HG03064 (cell line): ENCODE data around the gene SORCS2.

Experiments
- ATAC-seq: cut with Tn5 transposase; IDR thresholded peaks from one replicate; pipeline ENCODE4 v1.9.1; 2021; ENCODE audit warnings: low read depth; ENCODE audit not compliant: unreplicated experiment

Gene SORCS2

DNA sequence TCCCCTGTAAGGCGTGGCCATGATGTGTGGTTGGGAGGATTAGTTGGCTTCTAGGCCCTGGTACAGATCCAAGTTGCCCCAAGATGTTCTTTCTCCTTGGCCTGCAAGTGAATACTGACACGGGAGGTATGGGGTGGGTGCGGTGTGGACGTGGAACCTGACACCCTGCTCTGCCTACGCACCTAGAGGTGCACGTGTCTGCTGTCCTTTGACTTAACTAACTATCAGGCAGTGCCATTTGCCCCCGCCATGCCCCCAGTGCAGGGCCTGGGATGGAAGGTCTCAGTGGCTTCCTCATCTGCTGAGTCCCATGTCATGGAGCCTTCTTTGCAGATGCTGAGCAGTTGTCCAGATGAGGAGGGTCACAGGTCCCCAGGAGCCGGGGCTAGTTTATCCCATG, 151.6 kb downstream of the SORCS2 start:
- ATAC-seq, result no peak

DNA sequence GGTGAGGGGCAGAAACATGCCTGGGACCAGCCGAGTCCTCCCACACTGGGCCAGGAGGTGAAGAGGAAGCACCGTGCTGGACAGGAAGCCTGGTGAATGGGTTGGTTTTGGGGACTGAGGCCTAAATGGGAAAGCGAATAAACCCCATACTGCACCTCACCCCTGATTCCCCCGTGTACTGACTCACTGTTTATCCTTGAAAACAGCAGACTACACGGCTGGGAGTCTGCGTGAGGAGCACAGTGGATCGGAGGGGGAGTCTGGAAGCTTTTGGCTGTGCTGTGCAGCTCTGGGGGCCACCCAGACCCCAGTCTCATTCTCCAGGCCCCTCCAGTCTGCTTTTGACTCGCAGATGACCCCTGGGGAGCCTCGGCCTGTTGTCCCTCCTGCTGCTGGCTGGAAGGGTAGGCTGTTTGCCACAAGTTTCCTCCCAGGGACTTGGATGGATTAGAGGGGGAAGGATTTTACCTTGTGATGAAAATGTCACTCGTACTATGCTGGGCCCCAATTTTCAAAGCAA, 152.4 kb downstream of the SORCS2 start:
- ATAC-seq, result no peak

GRCh38 chr4:7347981-7348380, 155.6 kb downstream of the SORCS2 start:
- no peak for ATAC-seq

DNA sequence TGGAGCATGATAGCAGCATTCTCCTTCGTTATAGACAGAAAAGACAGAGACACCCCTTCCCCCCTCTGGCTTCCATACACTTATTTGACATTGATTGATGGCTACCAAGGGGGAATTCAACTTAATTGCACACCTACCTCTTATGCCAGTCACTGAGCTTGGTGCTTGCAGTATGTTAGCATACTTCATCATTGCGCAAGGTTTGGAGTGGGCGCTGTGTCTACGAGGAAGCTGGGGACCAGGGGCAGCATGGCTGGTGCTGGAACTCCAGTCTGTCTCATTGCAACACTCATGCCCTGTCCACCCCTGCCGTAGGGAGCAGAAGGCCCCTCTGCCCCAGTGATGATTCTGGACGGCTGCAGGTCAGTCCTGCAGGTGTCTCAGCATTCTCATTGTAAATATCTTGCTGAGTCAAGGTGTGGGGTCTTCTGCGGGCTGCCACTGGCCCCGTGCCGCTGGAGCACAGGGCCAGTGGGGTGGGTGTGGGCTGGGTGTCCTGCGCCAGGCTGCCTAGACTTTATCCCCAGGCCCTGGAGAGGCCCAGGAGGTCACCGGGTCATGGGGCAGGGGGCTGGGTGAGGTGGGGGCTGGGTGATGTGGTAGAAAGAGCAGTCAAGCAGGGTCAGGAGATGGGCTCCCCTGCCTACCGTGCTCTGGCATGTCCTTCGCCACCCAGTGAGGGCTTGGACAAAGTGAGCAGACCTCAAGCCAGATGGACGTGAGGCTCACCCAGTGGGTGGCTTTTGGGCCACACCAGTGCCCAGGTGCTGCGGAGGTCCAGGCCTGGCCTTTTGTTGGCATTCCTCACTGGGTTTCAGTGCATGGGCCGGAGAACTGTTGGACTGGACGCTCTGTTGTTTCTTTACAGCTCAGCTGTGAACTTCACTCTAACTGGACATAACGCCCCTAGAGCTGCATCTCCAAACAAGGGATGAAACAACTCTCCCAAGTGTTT, 156.9 kb downstream of the SORCS2 start:
- no peak for ATAC-seq

DNA sequence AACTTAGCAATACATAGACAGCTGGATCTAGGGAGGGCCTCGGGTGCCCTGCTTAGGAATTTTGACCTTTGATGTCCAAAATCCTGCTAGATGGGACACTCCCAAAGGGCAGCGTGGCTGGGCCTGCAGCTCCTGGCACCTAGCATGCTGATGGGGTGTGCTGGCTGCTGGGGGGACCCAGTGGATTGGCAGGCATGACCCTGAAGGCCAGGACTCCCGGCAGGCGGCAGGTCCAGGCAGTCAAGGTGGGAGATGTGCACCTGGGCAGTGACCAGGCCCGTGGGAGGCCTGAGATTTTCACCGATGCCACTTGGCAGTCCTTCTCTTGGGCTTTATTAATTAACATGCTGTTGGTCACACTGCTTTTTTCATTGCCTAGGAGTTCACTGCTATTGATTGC, 158.1 kb downstream of the SORCS2 start:
- ATAC-seq, result no peak

- no peak for ATAC-seq
Observed at GRCh38 chr4:7351014-7351413, 158.7 kb downstream of the SORCS2 start.

DNA sequence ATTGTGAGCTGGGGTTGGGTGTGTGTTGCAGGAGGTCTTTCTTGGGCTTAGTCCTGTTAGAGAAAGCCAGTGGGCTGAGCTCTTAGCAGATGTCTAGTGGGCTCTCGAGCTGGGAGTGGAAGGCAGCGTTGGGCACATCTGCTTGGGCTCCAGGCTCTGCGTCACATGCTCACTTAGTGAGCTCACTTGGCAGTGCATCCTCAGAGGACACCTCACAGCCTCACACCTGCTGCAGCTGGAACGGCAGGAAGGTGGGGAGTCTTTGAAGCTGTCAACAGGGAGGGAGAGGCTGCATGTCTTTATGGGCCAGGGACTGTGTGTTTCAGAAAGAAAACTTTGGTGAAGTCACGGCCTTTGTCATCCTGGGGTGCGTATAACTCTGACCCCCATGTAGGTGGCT, 160.1 kb downstream of the SORCS2 start:
- ATAC-seq, result no peak

GRCh38 chr4:7353046-7353790, 160.9 kb downstream of the SORCS2 start:
- no peak for ATAC-seq

DNA sequence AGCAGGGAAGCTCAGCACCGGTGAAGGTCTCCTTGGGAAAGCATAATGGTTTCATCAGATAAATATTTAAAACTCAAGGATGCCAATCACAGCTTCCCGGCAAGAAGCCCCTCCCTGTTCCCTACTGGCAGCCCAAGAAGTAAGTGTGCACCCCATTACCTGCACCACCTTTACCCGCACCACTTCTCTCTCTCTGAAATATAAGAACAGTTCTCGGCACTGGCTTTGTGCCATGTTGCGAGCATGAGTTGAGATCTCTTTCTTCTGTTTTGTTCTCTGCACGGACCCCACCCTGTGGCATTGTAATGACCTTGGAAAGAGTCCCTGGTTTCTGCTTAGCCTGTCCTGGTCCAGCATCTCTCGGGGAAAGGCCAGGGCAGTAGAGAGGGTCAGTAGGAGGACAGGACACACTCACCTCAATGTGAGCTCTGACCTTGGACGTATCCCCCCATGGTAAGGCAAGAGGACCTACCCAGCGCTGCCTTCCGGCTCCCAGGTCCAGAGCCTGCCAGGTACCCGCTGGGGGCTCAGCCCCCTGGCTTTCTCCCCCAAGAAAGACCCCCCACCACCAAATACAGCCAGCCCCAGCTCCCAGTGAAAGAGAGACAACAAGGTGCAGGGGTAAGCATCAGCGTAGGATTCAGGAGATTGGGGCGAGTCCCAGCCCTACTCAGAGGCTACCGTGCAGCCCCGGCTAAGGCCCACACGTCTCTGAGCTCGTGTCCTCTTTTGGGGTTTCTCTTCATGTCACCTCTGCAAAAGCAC, 161.7 kb downstream of the SORCS2 start:
- no peak for ATAC-seq

GRCh38 chr4:7354927-7355326, 162.6 kb downstream of the SORCS2 start:
- no peak for ATAC-seq

DNA sequence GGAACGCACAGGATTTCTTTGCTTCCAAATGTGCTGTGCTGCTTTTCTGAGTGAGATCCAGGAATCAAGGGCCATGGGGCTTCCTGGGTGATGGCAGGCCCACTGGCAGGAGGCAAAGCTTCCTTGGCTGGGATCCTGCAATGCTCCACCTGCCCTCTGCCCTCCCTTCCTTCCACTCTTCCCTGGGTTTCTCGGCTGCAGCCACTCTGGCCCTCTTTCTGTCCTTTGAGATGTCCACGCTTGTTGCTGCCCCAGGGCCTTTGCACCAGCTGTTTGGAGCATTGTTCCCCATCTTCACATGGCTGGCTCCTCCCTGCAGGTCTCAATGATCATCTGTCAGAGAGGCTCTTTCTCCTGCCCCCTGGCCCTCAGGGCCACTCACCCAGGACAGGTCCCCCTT, 163.5 kb downstream of the SORCS2 start:
- no peak for ATAC-seq

GRCh38 chr4:7356667-7357310, 164.5 kb downstream of the SORCS2 start:
- no peak for ATAC-seq

DNA sequence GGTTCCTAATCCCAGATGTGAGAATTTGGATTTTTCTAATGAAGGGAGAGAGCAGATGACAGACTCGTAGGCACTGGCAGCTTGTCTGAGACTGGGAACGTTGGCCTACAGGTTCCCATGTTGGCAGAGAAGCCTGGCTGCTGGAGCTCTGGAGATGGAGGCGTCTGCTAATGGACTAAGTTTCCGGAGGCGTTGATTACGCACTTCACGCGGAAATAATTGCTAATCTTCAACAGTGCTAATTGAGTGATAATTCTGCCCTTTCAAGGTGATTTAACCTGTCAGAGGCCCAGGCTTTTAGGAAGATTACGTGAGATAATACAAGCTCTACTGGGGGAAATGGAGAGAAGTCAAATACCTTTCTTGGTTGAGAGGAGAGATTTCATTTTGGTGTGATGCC, 165.0 kb downstream of the SORCS2 start:
- ATAC-seq, result no peak

DNA sequence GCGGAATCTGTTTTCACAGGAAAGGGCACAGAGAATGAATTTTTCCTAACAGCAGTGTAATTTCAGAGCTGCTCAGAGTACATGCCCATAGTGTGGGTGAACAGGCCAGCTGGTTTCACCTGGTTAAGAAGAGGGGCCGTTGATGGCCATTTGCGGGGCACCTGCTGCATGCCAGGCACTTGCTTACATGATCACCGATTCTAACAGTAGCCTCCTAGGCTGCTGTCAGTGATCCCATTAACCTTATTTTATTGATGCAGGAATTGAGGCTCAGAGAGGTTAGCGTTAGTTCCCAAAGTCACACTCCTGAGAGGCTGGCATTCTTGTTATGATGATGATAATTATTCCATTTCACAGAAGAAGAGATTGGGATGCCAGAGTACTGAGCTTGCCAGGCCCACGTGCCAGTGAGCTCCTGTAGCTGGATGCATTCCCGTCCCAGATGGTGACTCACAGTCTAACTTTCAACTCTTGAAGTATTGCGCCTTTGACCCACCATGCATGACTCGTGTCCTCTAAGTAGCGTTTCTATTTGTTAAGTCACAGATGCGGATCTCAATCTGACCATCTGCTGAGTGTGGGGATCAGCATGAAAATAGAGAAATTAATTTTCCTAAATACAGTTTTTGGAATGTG, 165.9 kb downstream of the SORCS2 start:
- no peak for ATAC-seq

GRCh38 chr4:7359400-7360062, 167.2 kb downstream of the SORCS2 start:
- ATAC-seq, result no peak

DNA sequence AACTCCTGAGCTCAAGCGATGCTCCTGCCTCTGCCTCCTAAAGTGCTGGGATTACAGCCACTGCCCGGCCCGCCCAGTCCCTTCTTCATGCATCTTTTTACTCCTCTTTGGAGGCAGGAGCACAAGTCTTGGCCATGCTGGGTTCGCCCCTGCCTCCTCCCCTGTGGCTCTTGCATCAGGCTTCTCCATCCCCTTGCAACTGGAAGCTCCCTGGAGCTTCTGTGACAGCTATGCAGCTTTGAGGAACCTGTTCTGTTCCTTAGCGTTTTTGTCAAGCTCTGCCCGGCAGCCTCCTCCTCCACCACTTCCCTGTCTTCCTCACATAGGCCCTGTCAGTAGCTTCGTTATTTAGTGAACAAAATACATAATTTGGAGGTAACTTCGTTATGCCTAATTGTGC, 168.5 kb downstream of the SORCS2 start:
- ATAC-seq, result no peak

DNA sequence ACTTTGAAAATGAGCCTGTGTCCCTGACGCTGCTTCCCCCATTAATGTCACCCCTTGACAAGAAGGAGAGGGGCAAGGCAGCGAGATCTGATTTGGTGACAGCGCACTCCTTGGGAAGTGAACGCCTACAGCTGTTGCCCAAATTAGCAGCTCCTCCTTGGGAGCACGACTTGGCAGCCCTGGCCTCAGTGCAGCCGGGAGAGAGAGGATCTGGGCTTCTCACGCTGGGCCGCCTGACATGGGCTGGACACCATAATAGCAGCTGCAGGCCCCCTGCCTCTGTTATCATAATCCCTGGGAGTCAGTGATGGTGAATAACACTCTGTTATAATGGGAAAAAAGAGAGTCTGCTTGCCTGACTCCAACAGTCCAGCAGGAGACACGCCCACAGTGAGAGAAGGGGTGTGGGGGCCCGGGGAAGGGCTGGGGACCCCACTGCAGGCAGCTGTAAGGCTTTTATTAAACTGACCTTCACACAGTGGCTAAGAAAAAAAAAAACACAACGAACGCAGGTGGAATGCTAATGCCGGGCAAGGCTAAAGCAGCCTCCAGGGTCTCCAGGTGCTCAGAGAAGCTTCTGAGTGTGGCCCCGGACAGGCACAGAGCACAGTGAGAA, 169.1 kb downstream of the SORCS2 start:
- ATAC-seq, result no peak

DNA sequence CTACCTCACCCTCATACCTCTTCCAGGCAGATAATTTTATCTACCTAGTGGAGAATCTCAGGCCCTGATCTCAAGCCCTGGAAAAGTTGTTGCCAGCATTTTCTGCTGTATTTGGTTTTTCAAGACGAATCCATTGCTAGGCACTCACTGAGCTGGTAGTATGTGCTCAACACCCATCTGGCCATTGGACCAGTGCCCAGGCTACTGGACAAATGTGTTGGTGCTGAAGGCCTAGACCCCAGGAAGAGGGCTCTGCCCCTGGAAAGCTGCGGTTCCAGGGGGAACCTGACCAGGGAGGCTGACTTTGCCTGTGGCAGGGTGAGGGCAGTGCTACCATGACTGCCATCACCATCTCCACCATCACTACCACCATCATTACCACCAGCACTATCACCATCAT, 170.0 kb downstream of the SORCS2 start:
- no peak for ATAC-seq

- no peak for ATAC-seq
Observed at GRCh38 chr4:7362862-7363430, 170.6 kb downstream of the SORCS2 start.
